Fibroblast of mammary gland (primary cell): ENCODE measurements around the gene NPTN.

Source experiments
- DNase-seq: peaks from one replicate; pipeline ENCODE4 v3.0.0-alpha.2; 2010; ENCODE audit warnings: low read depth
- H3K4me3 ChIP-seq: 2 replicates; pipeline ENCODE4 v1.5.1; 2011; ENCODE audit warnings: low read depth, mild to moderate bottlenecking, low read length, moderate library complexity; ENCODE audit not compliant: control insufficient read depth
- CTCF ChIP-seq: conservative IDR thresholded peaks from 2 replicates; pipeline ENCODE4 v1.5.1; 2011; ENCODE audit warnings: low read depth, low read length, inconsistent platforms; ENCODE audit not compliant: control insufficient read depth, insufficient read depth

NPTN gene

GRCh38 chr15:73608941-73609340 is 24.2 kb downstream of the NPTN start:
- no peak for TF ChIP-seq CTCF
- H3K4me3 ChIP-seq, result no peak overlapping the region
- peak; percentile 71 for DNase-seq

GRCh38 chr15:73608475-73608874 is 24.7 kb downstream of the NPTN start:
- H3K4me3 ChIP-seq, result no peak overlapping the region
- TF ChIP-seq CTCF, result no peak
- DNase-seq, result no peak

- no peak overlapping the region for H3K4me3 ChIP-seq
- DNase-seq, result no peak
- TF ChIP-seq CTCF, result no peak
Measured at GRCh38 chr15:73607843-73608242, 25.3 kb downstream of the NPTN start.

GRCh38 chr15:73607405-73607804 is 25.8 kb downstream of the NPTN start:
- no peak overlapping the region for H3K4me3 ChIP-seq
- no peak for TF ChIP-seq CTCF

GRCh38 chr15:73605759-73606436 is 27.3 kb downstream of the NPTN start:
- TF ChIP-seq CTCF, result no peak
- H3K4me3 ChIP-seq, result no peak overlapping the region
- DNase-seq, result no peak

More at GRCh38 chr15:73607405-73607804, 25.8 kb downstream of the NPTN start:
- no peak for DNase-seq

GRCh38 chr15:73604477-73604876 is 28.7 kb downstream of the NPTN start:
- H3K4me3 ChIP-seq, result no peak overlapping the region
- TF ChIP-seq CTCF, result no peak
- DNase-seq, result no peak

- no peak for DNase-seq
- H3K4me3 ChIP-seq, result no peak overlapping the region
- no peak for TF ChIP-seq CTCF
Measured at GRCh38 chr15:73602992-73603391, 30.2 kb downstream of the NPTN start.
